IMR-90 (cell line): ENCODE results near the gene CCDC69.

Source experiments
- BHLHE40 ChIP-seq: fragments of 150-350 bp; IDR thresholded peaks from 2 replicates; pipeline ENCODE4 v1.6.1; 2016; ENCODE audit warnings: mild to moderate bottlenecking, low read depth, low read length
- CHD1 ChIP-seq: IDR thresholded peaks from 2 replicates; pipeline ENCODE4 v1.6.1; 2012; ENCODE audit warnings: low read depth, low read length, improper control_type of control experiment
- MAFK ChIP-seq: IDR thresholded peaks from 2 replicates; pipeline ENCODE4 v1.6.1; 2012; ENCODE audit warnings: low read depth, low read length, improper control_type of control experiment
- MAZ ChIP-seq: IDR thresholded peaks from 2 replicates; pipeline ENCODE4 v1.6.1; 2012; ENCODE audit warnings: low read depth, mild to moderate bottlenecking, low read length, improper control_type of control experiment, moderate library complexity, borderline replicate concordance
- POLR2A ChIP-seq: IDR thresholded peaks from 2 replicates; pipeline ENCODE4 v1.6.1; 2012; ENCODE audit warnings: mild to moderate bottlenecking, low read depth, low read length
- RAD21 ChIP-seq: IDR thresholded peaks from 2 replicates; pipeline ENCODE4 v1.6.1; 2012; ENCODE audit warnings: low read length, improper control_type of control experiment
- SMC3 ChIP-seq: fragments of 150-350 bp; IDR thresholded peaks from 2 replicates; pipeline ENCODE4 v1.6.1; 2016; ENCODE audit warnings: low read depth, mild to moderate bottlenecking, antibody characterized with exemption, low read length, moderate library complexity
- TF ChIP-seq, protein P1 (sequence below): conservative IDR thresholded peaks from 2 replicates; pipeline ENCODE4 v1.5.1; 2012; ENCODE audit warnings: mild to moderate bottlenecking, low read depth, low read length, improper control_type of control experiment
- TF ChIP-seq, protein P2 (sequence below): fragments of 150-350 bp; IDR thresholded peaks from 2 replicates; pipeline ENCODE4 v1.6.1; 2017; ENCODE audit warnings: mild to moderate bottlenecking, antibody characterized with exemption, low read length, low read depth

DNA sequence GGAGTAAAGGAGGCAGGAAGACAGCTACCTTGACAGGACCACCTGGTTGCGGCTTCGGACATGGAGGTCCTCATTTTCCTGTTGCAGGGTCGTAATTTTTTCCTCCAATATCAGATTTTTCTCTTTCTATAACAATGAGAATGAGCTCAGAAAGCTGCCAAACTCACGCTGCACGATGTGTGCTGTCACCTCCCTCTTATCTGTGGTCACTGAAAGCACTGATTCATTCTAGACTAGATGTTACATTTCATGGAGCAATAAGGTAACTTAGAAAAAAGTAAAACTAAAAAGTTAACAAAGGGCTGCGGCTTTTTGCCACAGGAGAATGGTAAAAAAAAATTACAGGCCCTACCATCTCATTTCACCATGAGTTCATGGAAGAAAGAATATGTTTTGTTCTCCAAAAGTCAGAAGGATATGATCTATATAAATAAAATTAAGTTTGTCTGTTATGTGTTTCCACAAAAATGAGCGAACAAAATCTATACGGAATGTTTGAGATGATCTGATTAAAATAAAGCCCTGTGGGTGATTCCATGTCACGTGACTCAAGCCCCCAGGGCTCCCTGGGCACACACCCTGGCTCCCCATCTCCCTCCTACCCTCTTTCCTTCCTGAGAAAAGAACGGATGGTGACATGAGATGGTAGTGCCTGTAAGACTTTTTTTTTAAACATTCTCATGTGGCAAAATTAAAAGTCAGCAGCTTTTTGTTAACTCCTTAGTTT, 39.4 kb downstream of the CCDC69 start:
- TF ChIP-seq POLR2A (no peak), CHD1 (no peak), MAFK (no peak), MAZ (no peak), RAD21 (no peak), SMC3 (no peak), BHLHE40 (no peak)
- TF ChIP-seq, protein P1, sequence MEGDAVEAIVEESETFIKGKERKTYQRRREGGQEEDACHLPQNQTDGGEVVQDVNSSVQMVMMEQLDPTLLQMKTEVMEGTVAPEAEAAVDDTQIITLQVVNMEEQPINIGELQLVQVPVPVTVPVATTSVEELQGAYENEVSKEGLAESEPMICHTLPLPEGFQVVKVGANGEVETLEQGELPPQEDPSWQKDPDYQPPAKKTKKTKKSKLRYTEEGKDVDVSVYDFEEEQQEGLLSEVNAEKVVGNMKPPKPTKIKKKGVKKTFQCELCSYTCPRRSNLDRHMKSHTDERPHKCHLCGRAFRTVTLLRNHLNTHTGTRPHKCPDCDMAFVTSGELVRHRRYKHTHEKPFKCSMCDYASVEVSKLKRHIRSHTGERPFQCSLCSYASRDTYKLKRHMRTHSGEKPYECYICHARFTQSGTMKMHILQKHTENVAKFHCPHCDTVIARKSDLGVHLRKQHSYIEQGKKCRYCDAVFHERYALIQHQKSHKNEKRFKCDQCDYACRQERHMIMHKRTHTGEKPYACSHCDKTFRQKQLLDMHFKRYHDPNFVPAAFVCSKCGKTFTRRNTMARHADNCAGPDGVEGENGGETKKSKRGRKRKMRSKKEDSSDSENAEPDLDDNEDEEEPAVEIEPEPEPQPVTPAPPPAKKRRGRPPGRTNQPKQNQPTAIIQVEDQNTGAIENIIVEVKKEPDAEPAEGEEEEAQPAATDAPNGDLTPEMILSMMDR, result no peak
- TF ChIP-seq, protein P2, sequence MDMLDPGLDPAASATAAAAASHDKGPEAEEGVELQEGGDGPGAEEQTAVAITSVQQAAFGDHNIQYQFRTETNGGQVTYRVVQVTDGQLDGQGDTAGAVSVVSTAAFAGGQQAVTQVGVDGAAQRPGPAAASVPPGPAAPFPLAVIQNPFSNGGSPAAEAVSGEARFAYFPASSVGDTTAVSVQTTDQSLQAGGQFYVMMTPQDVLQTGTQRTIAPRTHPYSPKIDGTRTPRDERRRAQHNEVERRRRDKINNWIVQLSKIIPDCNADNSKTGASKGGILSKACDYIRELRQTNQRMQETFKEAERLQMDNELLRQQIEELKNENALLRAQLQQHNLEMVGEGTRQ, result no peak
